ENCODE data around the gene TMEM115. TPM values are rescaled to one million over a fixed set of nuclear protein-coding genes. Genes with fewer than 3 reads are reported as not detected.
A peak's percentile ranks its signal among the peaks of the same experiment; 100 is the strongest.

TMEM115 gene
- total and polyA plus RNA-seq, 9 of the 15 experiments (the other 6 are each of a cell fraction or from before 2014, with no cell fraction given), result 1.6 to 26.9 (median 14.1) TPM

- in situ Hi-C loops (cut with MboI), result no loop called here
- FAIRE-seq, result no peak
- POLR2A ChIA-PET, result no interaction called here
Measured at GRCh38 chr3:50385754-50386153, 26.4 kb upstream of the TMEM115 start.

DNA sequence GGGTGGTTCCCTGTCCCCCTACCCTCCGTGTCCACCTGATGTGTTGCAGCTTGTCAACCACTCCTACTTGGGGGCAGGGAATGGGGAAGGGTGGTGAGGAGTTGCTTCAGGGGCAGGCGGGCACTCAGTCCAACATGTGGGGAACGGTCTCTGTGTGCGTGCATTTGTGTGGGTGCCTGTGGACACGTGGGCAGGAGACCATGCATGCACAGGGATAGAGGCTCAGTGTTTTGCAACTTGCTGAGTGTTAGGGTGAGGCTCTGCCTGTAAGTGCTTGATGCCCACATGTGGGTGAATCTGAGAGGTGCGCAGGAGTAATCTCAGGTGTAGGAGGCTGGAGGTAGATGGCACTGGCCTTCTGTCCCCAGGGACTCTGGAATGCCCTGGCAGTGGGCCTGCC lies 24.4 kb upstream of the TMEM115 start:
- ATAC-seq, result no peak
- Histone ChIP-seq H3K4me3 (no peak overlapping the region), H3K79me2 (ENCODE audit: control insufficient read depth, insufficient read depth, low read length) (no peaks in the 10 kb centered on the region), H2AFZ (ENCODE audit: low read depth, low read length) (no peak overlapping the region), H3K27ac (ENCODE audit: extremely low read depth, low read depth, low read length) (no peak overlapping the region), H3K9ac (ENCODE audit: insufficient read depth in 1 of 2, low read depth in 2 of 2, low read length in 2 of 2) (no peak overlapping the region), H3K9me1 (ENCODE audit: control insufficient read depth, insufficient read depth, low read length) (no peaks in the 10 kb centered on the region), H3K9me3 (replicated peaks; ENCODE audit: control insufficient read depth, insufficient read depth, low read depth, low read length) (no peaks in the 10 kb centered on the region), H4K20me1 (replicated peaks; ENCODE audit: control insufficient read depth, insufficient read depth, low read length) (no peaks in the 10 kb centered on the region), H3K4me1 (replicated peaks in 1 of 2; ENCODE audit: control insufficient read depth in 2 of 2, insufficient read depth in 2 of 2, low read length in 2 of 2) (peaks cover 0 to 34% of the 10 kb centered on the region in 2 experiments; a peak in 3 of 5 replicates), H3K36me3 (ENCODE audit: control insufficient read depth, insufficient read depth, low read length) (no peaks in the 10 kb centered on the region), H3K4me2 (ENCODE audit: insufficient read depth, low read length) (no peak overlapping the region), H3K27me3 (ENCODE audit: control insufficient read depth in 2 of 2, insufficient read depth in 2 of 2, low read length in 2 of 2) (peaks cover 0 to 52% of the 10 kb centered on the region in 2 experiments; a peak in 4 of 5 replicates)
- FAIRE-seq, result no peak
- no peak for DNase-seq (ENCODE audit: extremely low read depth in 1 of 4, low spot score in 3 of 4)
- intact Hi-C loops (cut with micrococcal nuclease) (no loop called here), in situ Hi-C loops (cut with MboI) (no loop called here)
- ChIA-PET CTCF (ENCODE audit: low intra/inter-chr PET ratio) (no interaction called here), POLR2A (interaction anchor here (1.2 kb wide), 1 partner anchor 9 kb away, joined by 3 read pairs; no protein-coding TSS in a partner anchor)
- BruUV-seq (replicated peaks), result no TSS peak
- 6% methylated on average over 6 of the region's 6 CpGs for WGBS (ENCODE audit: insufficient coverage, low coverage, missing lambda C conversion rate)
- TF ChIP-seq MEF2D (tag; conservative IDR thresholded peaks at IDR 0.05; ENCODE audit: low read depth), result no peak
- no peak for TF ChIP-seq ERF (CRISPR knock-in tag; IDR thresholded peaks at IDR 0.05)
- TF ChIP-seq ZNF24 (IDR thresholded peaks at IDR 0.05), result no peak
- TF ChIP-seq HEY1 (CRISPR knock-in tag; IDR thresholded peaks at IDR 0.05; ENCODE audit: borderline replicate concordance), result no peak
- no peak for TF ChIP-seq KDM1A (IDR thresholded peaks at IDR 0.05)
- TF ChIP-seq KLF6 (CRISPR knock-in tag; IDR thresholded peaks at IDR 0.05; ENCODE audit: borderline replicate concordance), result no peak
- TF ChIP-seq, protein P1, sequence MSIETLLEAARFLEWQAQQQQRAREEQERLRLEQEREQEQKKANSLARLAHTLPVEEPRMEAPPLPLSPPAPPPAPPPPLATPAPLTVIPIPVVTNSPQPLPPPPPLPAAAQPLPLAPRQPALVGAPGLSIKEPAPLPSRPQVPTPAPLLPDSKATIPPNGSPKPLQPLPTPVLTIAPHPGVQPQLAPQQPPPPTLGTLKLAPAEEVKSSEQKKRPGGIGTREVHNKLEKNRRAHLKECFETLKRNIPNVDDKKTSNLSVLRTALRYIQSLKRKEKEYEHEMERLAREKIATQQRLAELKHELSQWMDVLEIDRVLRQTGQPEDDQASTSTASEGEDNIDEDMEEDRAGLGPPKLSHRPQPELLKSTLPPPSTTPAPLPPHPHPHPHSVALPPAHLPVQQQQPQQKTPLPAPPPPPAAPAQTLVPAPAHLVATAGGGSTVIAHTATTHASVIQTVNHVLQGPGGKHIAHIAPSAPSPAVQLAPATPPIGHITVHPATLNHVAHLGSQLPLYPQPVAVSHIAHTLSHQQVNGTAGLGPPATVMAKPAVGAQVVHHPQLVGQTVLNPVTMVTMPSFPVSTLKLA (conservative IDR thresholded peaks at IDR 0.05), result no peak
- TF ChIP-seq MXD1 (CRISPR knock-in tag; IDR thresholded peaks at IDR 0.05; ENCODE audit: borderline replicate concordance, poor library complexity, severe bottlenecking), result no peak
- TF ChIP-seq SRSF1 (IDR thresholded peaks at IDR 0.05; ENCODE audit: low read depth, low read length), result no peak
- TF ChIP-seq SLC30A9 (CRISPR knock-in tag; IDR thresholded peaks at IDR 0.05), result no peak
- no peak for TF ChIP-seq ZNF134 (CRISPR knock-in tag; conservative IDR thresholded peaks at IDR 0.05)
- TF ChIP-seq NR1H2 (CRISPR knock-in tag; IDR thresholded peaks at IDR 0.05), result no peak
- TF ChIP-seq GATA2 (CRISPR knock-in tag; IDR thresholded peaks at IDR 0.05), result no peak

More at GRCh38 chr3:50385754-50386153, 26.4 kb upstream of the TMEM115 start:
- Histone ChIP-seq H3K36me3 (ENCODE audit: control insufficient read depth, insufficient read depth, low read length) (no peaks in the 10 kb centered on the region), H3K9me3 (replicated peaks; ENCODE audit: control insufficient read depth, insufficient read depth, low read depth, low read length) (no peaks in the 10 kb centered on the region), H3K27me3 (ENCODE audit: control insufficient read depth in 2 of 2, insufficient read depth in 2 of 2, low read length in 2 of 2) (peaks cover 0 to 43% of the 10 kb centered on the region in 2 experiments; a peak in 4 of 5 replicates), H3K4me3 (no peak overlapping the region), H3K79me2 (ENCODE audit: control insufficient read depth, insufficient read depth, low read length) (no peaks in the 10 kb centered on the region), H2AFZ (ENCODE audit: low read depth, low read length) (no peak overlapping the region), H4K20me1 (replicated peaks; ENCODE audit: control insufficient read depth, insufficient read depth, low read length) (no peaks in the 10 kb centered on the region), H3K9ac (ENCODE audit: insufficient read depth in 1 of 2, low read depth in 2 of 2, low read length in 2 of 2) (peak overlapping the region in 1 of 2 experiments; percentile 76; a peak in 2 of 4 replicates), H3K4me1 (replicated peaks in 1 of 2; ENCODE audit: control insufficient read depth in 2 of 2, insufficient read depth in 2 of 2, low read length in 2 of 2) (peaks cover 4 to 33% of the 10 kb centered on the region in 2 experiments; a peak in 2 of 5 replicates), H3K27ac (ENCODE audit: extremely low read depth, low read depth, low read length) (no peak overlapping the region), H3K4me2 (ENCODE audit: insufficient read depth, low read length) (no peak overlapping the region), H3K9me1 (ENCODE audit: control insufficient read depth, insufficient read depth, low read length) (no peaks in the 10 kb centered on the region)
- TF ChIP-seq CBFA2T3 (IDR thresholded peaks at IDR 0.05) (peak; percentile 11; the same call in 1 of the 2 replicates), ZKSCAN8 (CRISPR knock-in tag; IDR thresholded peaks at IDR 0.05) (no peak), ZNF143 (CRISPR knock-in tag; IDR thresholded peaks at IDR 0.05) (no peak), HDAC3 (IDR thresholded peaks at IDR 0.05; ENCODE audit: borderline replicate concordance, partially characterized antibody) (no peak)
- TF ChIP-seq, protein P2, sequence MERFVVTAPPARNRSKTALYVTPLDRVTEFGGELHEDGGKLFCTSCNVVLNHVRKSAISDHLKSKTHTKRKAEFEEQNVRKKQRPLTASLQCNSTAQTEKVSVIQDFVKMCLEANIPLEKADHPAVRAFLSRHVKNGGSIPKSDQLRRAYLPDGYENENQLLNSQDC (CRISPR knock-in tag; IDR thresholded peaks at IDR 0.05), result no peak
- intact Hi-C loops (cut with micrococcal nuclease), result no loop called here
- ATAC-seq (no peak), DNase-seq (ENCODE audit: extremely low read depth in 1 of 4, low spot score in 3 of 4) (no peak)
- BruUV-seq (replicated peaks), result no TSS peak
- CTCF ChIA-PET (ENCODE audit: low intra/inter-chr PET ratio), result no interaction called here
- 5% methylated on average over 12 of the region's 13 CpGs for WGBS (ENCODE audit: insufficient coverage, low coverage, missing lambda C conversion rate)
